ENCODE data around the gene ATP8A2. TPM values are rescaled to one million over a fixed set of nuclear protein-coding genes. Genes with fewer than 3 reads are reported as not detected.

Gene ATP8A2
- total and polyA plus RNA-seq, 10 of the 15 experiments (the other 5 are each of a cell fraction or from before 2014, with no cell fraction given) = 0.01 to 0.04 (median 0.04) TPM; not detected in 7

DNA sequence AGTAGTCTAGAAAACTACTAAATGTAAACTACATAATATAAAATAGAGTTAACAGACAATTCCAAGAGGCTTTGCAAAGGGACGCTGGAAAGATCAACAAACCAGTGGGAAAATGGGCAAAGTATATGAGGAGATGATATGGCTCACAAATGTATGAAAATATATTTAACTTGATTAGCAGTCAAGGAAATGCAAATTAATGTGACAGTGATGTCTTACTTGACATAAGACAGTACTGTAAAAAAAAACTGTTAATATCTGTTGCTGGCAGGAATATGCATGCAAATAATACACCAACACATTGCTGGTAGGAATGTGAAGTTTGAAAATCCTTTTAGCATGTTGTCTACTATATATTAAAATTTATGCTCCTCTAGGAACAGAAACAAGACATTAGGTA, 136.1 kb downstream of the ATP8A2 start:
- Histone ChIP-seq H3K4me3 (no peak overlapping the region), H3K27ac (ENCODE audit: control insufficient read depth, insufficient read depth) (no peak overlapping the region), H3K4me2 (ENCODE audit: control insufficient read depth, insufficient read depth) (no peak overlapping the region), H3K79me2 (ENCODE audit: control insufficient read depth, insufficient read depth, low read length) (no peaks in the 10 kb centered on the region), H3K27me3 (replicated peaks in 1 of 2; ENCODE audit: control insufficient read depth in 2 of 2, insufficient read depth in 2 of 2, low read length in 1 of 2) (no peaks in the 10 kb centered on the region), H4K20me1 (ENCODE audit: control insufficient read depth, insufficient read depth) (no peaks in the 10 kb centered on the region), H3K36me3 (ENCODE audit: control insufficient read depth in 2 of 2, insufficient read depth in 2 of 2, low read length in 1 of 2) (no peaks in the 10 kb centered on the region), H2AFZ (ENCODE audit: control insufficient read depth, low read depth, low read length) (no peak overlapping the region), H3K9ac (ENCODE audit: control insufficient read depth, insufficient read depth, low read length) (no peak overlapping the region), H3K4me1 (ENCODE audit: control insufficient read depth, insufficient read depth, low read length) (no peaks in the 10 kb centered on the region), H3K9me3 (replicated peaks; ENCODE audit: control insufficient read depth, insufficient read depth, low read length) (no peaks in the 10 kb centered on the region)
- FAIRE-seq = no peak
- ChIA-PET POLR2A (no interaction called here), RAD21 (ENCODE audit: unreplicated experiment) (no interaction called here), CTCF (no interaction called here), SMC1A (ENCODE audit: uncharacterized antibody, unreplicated experiment) (no interaction called here)
- no peak for ATAC-seq
- WGBS (ENCODE audit: insufficient coverage, insufficient replicate concordance, low lambda C conversion rate, missing lambda C conversion rate) = 63% methylated on average over 1 of the region's 1 CpG
- intact Hi-C loops (cut with micrococcal nuclease; ENCODE audit: unreplicated experiment) = no loop called here
- BruUV-seq (replicated peaks) = no TSS peak
- TF ChIP-seq HCFC1 (IDR thresholded peaks at IDR 0.05; ENCODE audit: low read length) = no peak
- TF ChIP-seq ZBED1 (IDR thresholded peaks at IDR 0.05; ENCODE audit: borderline replicate concordance) = no peak
- TF ChIP-seq MAX (IDR thresholded peaks at IDR 0.05; ENCODE audit: low read depth, low read length) = no peak
- no peak for TF ChIP-seq HSF1 (IDR thresholded peaks at IDR 0.05; ENCODE audit: low read depth, low read length)
- no peak for TF ChIP-seq MTA2 (IDR thresholded peaks at IDR 0.05; ENCODE audit: low read depth)
- TF ChIP-seq CHD4 (IDR thresholded peaks at IDR 0.05) = no peak
- TF ChIP-seq SIN3A (IDR thresholded peaks at IDR 0.05; ENCODE audit: low read depth, low read length) = no peak
- TF ChIP-seq KLF5 (IDR thresholded peaks at IDR 0.05; ENCODE audit: partially characterized antibody) = no peak
- TF ChIP-seq STAT1 (conservative IDR thresholded peaks at IDR 0.05) = no peak
- TF ChIP-seq SMARCA5 (IDR thresholded peaks at IDR 0.05) = no peak
- no peak for TF ChIP-seq JUNB (IDR thresholded peaks at IDR 0.05)
- no peak for TF ChIP-seq CTCF (IDR thresholded peaks at IDR 0.05 in 2 of 3, conservative IDR thresholded peaks at IDR 0.05 in 1 of 3; ENCODE audit: control insufficient read depth in 2 of 3, extremely low read depth in 1 of 3, insufficient read depth in 1 of 3, low read depth in 3 of 3, low read length in 3 of 3)
- TF ChIP-seq RUNX3 (IDR thresholded peaks at IDR 0.05; ENCODE audit: low read length) = no peak
- TF ChIP-seq, protein P1, sequence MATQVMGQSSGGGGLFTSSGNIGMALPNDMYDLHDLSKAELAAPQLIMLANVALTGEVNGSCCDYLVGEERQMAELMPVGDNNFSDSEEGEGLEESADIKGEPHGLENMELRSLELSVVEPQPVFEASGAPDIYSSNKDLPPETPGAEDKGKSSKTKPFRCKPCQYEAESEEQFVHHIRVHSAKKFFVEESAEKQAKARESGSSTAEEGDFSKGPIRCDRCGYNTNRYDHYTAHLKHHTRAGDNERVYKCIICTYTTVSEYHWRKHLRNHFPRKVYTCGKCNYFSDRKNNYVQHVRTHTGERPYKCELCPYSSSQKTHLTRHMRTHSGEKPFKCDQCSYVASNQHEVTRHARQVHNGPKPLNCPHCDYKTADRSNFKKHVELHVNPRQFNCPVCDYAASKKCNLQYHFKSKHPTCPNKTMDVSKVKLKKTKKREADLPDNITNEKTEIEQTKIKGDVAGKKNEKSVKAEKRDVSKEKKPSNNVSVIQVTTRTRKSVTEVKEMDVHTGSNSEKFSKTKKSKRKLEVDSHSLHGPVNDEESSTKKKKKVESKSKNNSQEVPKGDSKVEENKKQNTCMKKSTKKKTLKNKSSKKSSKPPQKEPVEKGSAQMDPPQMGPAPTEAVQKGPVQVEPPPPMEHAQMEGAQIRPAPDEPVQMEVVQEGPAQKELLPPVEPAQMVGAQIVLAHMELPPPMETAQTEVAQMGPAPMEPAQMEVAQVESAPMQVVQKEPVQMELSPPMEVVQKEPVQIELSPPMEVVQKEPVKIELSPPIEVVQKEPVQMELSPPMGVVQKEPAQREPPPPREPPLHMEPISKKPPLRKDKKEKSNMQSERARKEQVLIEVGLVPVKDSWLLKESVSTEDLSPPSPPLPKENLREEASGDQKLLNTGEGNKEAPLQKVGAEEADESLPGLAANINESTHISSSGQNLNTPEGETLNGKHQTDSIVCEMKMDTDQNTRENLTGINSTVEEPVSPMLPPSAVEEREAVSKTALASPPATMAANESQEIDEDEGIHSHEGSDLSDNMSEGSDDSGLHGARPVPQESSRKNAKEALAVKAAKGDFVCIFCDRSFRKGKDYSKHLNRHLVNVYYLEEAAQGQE (IDR thresholded peaks at IDR 0.05; ENCODE audit: low read depth, low read length) = no peak
- TF ChIP-seq SREBF2 (IDR thresholded peaks at IDR 0.05; ENCODE audit: low read length) = no peak
- TF ChIP-seq ZNF622 (IDR thresholded peaks at IDR 0.05) = no peak
- TF ChIP-seq FOXM1 (IDR thresholded peaks at IDR 0.05; ENCODE audit: low read depth, low read length) = no peak
- in situ Hi-C loops (cut with MboI) = no loop called here
- DNase-seq (ENCODE audit: low read depth, low spot score) = no peak

Data from GM12878 (cell line).